ENCODE results near the gene LRBA. TPM values are rescaled to one million over a fixed set of nuclear protein-coding genes. Genes with fewer than 3 reads are reported as not detected.

Gene LRBA
- total RNA-seq, 1 experiment from 2014 or later, result 55.3 TPM

- Histone ChIP-seq H3K4me1 (ENCODE audit: insufficient read depth, low read length) (peaks cover 3% of the 10 kb centered on the region), H4K20me1 (ENCODE audit: control insufficient read depth, insufficient read depth, insufficient read length) (no peaks in the 10 kb centered on the region), H3K27me3 (ENCODE audit: insufficient read depth, low read length) (no peaks in the 10 kb centered on the region), H3T11ph (ENCODE audit: low read length) (no peak overlapping the region), H3K23me2 (ENCODE audit: insufficient read length, low read depth, low read length, poor library complexity, severe bottlenecking) (no peaks in the 10 kb centered on the region), H3K4ac (ENCODE audit: low read depth, low read length) (no peak overlapping the region), H3K27ac (ENCODE audit: insufficient read length, low read depth, low read length) (no peak overlapping the region), H2AK5ac (ENCODE audit: insufficient read length, low read length) (no peak overlapping the region), H3K14ac (ENCODE audit: insufficient read depth, low read length) (no peak overlapping the region), H3K4me2 (ENCODE audit: insufficient read depth, insufficient read length, low read length) (no peak overlapping the region), H4K5ac (ENCODE audit: insufficient read length, low read depth, low read length) (no peak overlapping the region), H2BK5ac (ENCODE audit: insufficient read length, low read length) (no peak overlapping the region), H3K79me2 (ENCODE audit: insufficient read depth, low read length) (no peaks in the 10 kb centered on the region), H3K23ac (ENCODE audit: insufficient read length, low read depth, low read length) (no peak overlapping the region), H4K8ac (replicated peaks; ENCODE audit: insufficient read length, low read depth, low read length) (no peak overlapping the region), H2BK20ac (ENCODE audit: low read depth, low read length, poor library complexity, severe bottlenecking) (no peak overlapping the region), H2BK15ac (ENCODE audit: low read depth, low read length) (no peak overlapping the region), H3K9ac (ENCODE audit: extremely low read depth, insufficient read length, low read length) (no peak overlapping the region), H3K18ac (ENCODE audit: insufficient read length, low read depth, low read length) (no peak overlapping the region), H3K9me3 (ENCODE audit: control insufficient read depth, low read depth, low read length) (no peaks in the 10 kb centered on the region), H2AFZ (ENCODE audit: low read length) (no peak overlapping the region), H4K91ac (ENCODE audit: insufficient read length, low read depth, low read length) (no peak overlapping the region), H2BK12ac (ENCODE audit: insufficient read length, low read depth, low read length) (no peak overlapping the region), H3K56ac (ENCODE audit: insufficient read length, low read depth, low read length) (no peak overlapping the region), H3K79me1 (ENCODE audit: insufficient read depth, low read depth, low read length, poor library complexity, severe bottlenecking) (no peaks in the 10 kb centered on the region), H2BK120ac (ENCODE audit: low read depth, low read length, poor library complexity, severe bottlenecking) (no peak overlapping the region)
- Mint-ChIP-seq H3K4me1 (peaks cover 34 to 38% of the 10 kb centered on the region in 2 experiments), H3K36me3 (ENCODE audit: insufficient read depth in 1 of 3, low read depth in 3 of 3) (no peaks in the 10 kb centered on the region), H3K27me3 (ENCODE audit: low read depth) (no peaks in the 10 kb centered on the region), H3K9me3 (peaks cover 3 to 4% of the 10 kb centered on the region in 2 experiments; a peak in 3 of 5 replicates), H3K27ac (no peak overlapping the region), H3K4me3 (no peak overlapping the region)
- WGBS (ENCODE audit: extremely low coverage, insufficient read length, low lambda C conversion rate), result no CpG with 5 or more reads among the region's 4 CpGs
- DNase-seq, result no peak
- TF ChIP-seq CTCF (conservative IDR thresholded peaks at IDR 0.05), result no peak
These were observed 766.9 kb downstream of the LRBA start for GRCh38 chr4:150248181-150248580.
